ENCODE data around the gene VEGFB. TPM values are rescaled to one million over a fixed set of nuclear protein-coding genes. Genes with fewer than 3 reads are reported as not detected.

Gene VEGFB
- total RNA-seq, 1 donor from 2014 or later = 58.7 TPM

- intact Hi-C loops (cut with micrococcal nuclease) = no loop called here
These were observed 23.9 kb upstream of the VEGFB start for GRCh38 chr11:64210301-64211020.

GRCh38 chr11:64211181-64211872 is 23.1 kb upstream of the VEGFB start:
- intact Hi-C loops (cut with micrococcal nuclease) = no loop called here

- intact Hi-C loops (cut with micrococcal nuclease) = no loop called here
These were observed 17.5 kb upstream of the VEGFB start for GRCh38 chr11:64216879-64217278.

GRCh38 chr11:64218628-64219353 is 15.6 kb upstream of the VEGFB start:
- intact Hi-C loops (cut with micrococcal nuclease) = no loop called here

GRCh38 chr11:64219354-64219684 is 15.1 kb upstream of the VEGFB start:
- intact Hi-C loops (cut with micrococcal nuclease) = no loop called here

- intact Hi-C loops (cut with micrococcal nuclease) = no loop called here
These were observed 14.6 kb upstream of the VEGFB start for GRCh38 chr11:64219755-64220154.

- intact Hi-C loops (cut with micrococcal nuclease) = no loop called here
These were observed 14.1 kb upstream of the VEGFB start for GRCh38 chr11:64220271-64220670.

- intact Hi-C loops (cut with micrococcal nuclease) = no loop called here
These were observed 13.6 kb upstream of the VEGFB start for GRCh38 chr11:64220798-64221197.

- intact Hi-C loops (cut with micrococcal nuclease) = no loop called here
These were observed 11.8 kb upstream of the VEGFB start for GRCh38 chr11:64222651-64223000.

- intact Hi-C loops (cut with micrococcal nuclease) = no loop called here
These were observed 11.3 kb upstream of the VEGFB start for GRCh38 chr11:64223001-64223651.

GRCh38 chr11:64224151-64224890 is 10.1 kb upstream of the VEGFB start:
- intact Hi-C loops (cut with micrococcal nuclease) = no loop called here

- intact Hi-C loops (cut with micrococcal nuclease) = no loop called here
These were observed 9.3 kb upstream of the VEGFB start for GRCh38 chr11:64224891-64225607.

- intact Hi-C loops (cut with micrococcal nuclease) = loop anchor here (1.0 kb wide), 4 partner anchors 14 to 44 kb away; no protein-coding TSS in a partner anchor
These were observed 8.5 kb upstream of the VEGFB start, which contains the start of the genes NUDT22 and TRPT1 for GRCh38 chr11:64225608-64226506. TSS of gene NUDT22 (plus strand) at chr11:64226274. CDS start at chr11:64226653, 379 bp downstream. TSS of gene TRPT1 (minus strand) at chr11:64226186. CDS start at chr11:64225860, 326 bp downstream.

GRCh38 chr11:64226507-64227051 is 7.8 kb upstream of the VEGFB start:
- intact Hi-C loops (cut with micrococcal nuclease) = loop anchor here (1.0 kb wide), 4 partner anchors 14 to 44 kb away; no protein-coding TSS in a partner anchor

GRCh38 chr11:64227405-64227956 is 6.9 kb upstream of the VEGFB start:
- intact Hi-C loops (cut with micrococcal nuclease) = no loop called here

GRCh38 chr11:64229090-64229743 is 5.2 kb upstream of the VEGFB start:
- intact Hi-C loops (cut with micrococcal nuclease) = no loop called here

- intact Hi-C loops (cut with micrococcal nuclease) = loop anchor here (1.0 to 5.0 kb wide), 7 partner anchors 12 to 547 kb away; partner anchors contain the start of genes ESRRA, FKBP2, PPP1R14B and RTN3
These were observed 4.6 kb upstream of the VEGFB start for GRCh38 chr11:64229744-64230170.

Measured in T-helper 1 cell treated with Interleukin-12 subunit alpha and Interleukin-12 subunit beta and Interleukin-4 antibody, amounts not matched to agents 30 ng/mL and 1 ng/mL, for 36 hours (primary cell).